ENCODE measurements around the gene PCNA. TPM values are rescaled to one million over a fixed set of nuclear protein-coding genes. Genes with fewer than 3 reads are reported as not detected.
"Not testable (repeated sequence)": the region's sequence is repeated elsewhere in the genome, so short reads cannot be mapped to it uniquely, and the experiment has no call there.

The PCNA gene
- total RNA-seq, 1 donor from 2014 or later: 16.7 TPM

GRCh38 chr20:5109276-5109675 is 10.5 kb downstream of the PCNA start:
- intact Hi-C loops (cut with DNase I): no loop called here

DNA sequence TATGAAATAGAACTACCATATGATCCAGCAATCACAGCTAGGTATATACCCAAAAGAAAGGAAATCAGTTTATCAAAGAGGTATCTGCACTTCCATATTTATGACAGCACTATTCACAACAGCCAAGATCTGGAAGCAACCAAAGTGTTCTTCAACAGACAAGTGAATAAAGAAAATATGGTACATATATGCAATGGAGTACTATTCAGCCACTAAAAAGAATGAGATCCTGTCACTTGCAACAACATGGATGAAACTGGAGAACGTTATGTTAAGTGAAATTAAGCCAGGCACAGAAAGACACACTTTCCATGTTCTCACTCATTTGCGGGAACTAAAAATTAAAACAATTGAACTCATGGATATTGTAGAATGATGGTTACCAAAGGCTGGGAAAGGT is 15.3 kb downstream of the PCNA start:
- intact Hi-C loops (cut with DNase I): loop anchor here (5.0 kb wide), 2 partner anchors 147 to 497 kb away; no protein-coding TSS in a partner anchor
- no peak for DNase-seq (ENCODE audit: low spot score)

More at GRCh38 chr20:5109276-5109675, 10.5 kb downstream of the PCNA start:
- DNase-seq (ENCODE audit: low spot score): no peak

GRCh38 chr20:5100684-5101347 is 18.9 kb downstream of the PCNA start:
- peak; percentile 87 for DNase-seq (ENCODE audit: low spot score)
- intact Hi-C loops (cut with DNase I): loop anchor here (5.0 kb wide), 2 partner anchors 144 to 494 kb away; no protein-coding TSS in a partner anchor

DNA sequence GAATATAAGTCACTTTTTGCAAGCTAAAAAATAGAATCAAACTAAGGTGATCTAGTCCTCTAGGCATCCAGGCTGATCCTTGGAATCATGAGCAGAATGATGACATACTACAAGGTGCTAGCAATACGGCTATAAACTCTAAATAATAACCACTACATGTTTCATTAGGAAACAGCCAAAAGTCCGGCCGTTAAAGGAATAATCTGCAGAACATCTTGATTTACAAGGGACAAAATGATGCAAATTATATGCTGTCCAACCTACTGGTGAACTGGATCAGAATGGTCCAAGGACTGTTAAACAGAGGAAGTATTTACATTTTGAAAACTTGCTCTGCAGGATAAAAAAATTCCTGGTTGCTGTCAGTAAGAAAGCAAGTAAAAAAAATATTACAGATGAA is 19.8 kb downstream of the PCNA start:
- intact Hi-C loops (cut with DNase I): loop anchor here (5.0 kb wide), 2 partner anchors 143 to 493 kb away; no protein-coding TSS in a partner anchor
- not testable (repeated sequence) for DNase-seq (ENCODE audit: low spot score)

DNA sequence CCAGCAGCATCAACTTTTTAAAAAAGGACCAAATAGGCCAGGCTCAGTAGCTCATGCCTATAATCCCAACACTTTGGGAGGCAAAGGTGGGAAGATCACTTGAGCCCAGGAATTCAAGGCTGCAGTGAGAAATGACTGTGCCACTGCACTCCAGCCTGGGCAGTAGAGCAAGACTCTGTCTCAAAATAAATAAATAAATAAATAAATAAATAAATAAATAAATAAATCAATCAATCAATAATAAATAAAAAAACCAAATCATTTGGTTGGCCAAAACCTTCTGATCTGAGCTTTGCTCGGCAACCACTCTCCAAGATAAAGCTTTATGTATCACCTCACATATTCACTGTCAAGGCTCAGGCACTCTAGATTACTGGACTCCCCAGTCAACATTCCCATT is 20.7 kb downstream of the PCNA start:
- DNase-seq (ENCODE audit: low spot score); intact Hi-C loops (cut with DNase I): not testable (repeated sequence)

GRCh38 chr20:5096463-5096862 is 23.3 kb downstream of the PCNA start:
- no peak for DNase-seq (ENCODE audit: low spot score)
- intact Hi-C loops (cut with DNase I): no loop called here

DNA sequence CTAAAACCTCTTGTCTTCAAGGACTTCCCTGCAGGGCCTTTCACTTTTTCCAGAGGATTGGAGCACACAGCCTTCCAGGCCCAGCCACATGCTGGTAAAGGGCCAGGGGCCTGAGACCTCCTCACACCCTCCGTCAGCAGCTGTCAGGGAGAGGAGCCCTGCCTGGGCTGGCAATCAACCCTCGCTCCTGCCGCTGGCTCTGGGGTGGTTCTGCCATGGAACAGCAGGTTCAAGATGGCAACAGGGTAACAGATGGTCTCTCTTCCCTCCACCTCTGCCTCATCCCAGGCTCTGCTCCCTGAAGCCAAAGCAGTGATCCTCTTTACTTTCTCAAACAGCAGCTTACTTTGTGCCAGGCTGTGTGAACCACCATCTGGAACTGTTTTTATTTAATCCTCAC is 23.8 kb downstream of the PCNA start:
- intact Hi-C loops (cut with DNase I): no loop called here
- no peak for DNase-seq (ENCODE audit: low spot score)

- intact Hi-C loops (cut with DNase I): no loop called here
- no peak for DNase-seq (ENCODE audit: low spot score)
Measured at GRCh38 chr20:5095454-5095853, 24.3 kb downstream of the PCNA start.

GRCh38 chr20:5092765-5093339 is 26.9 kb downstream of the PCNA start:
- intact Hi-C loops (cut with DNase I): no loop called here

GRCh38 chr20:5091902-5092301 is 27.9 kb downstream of the PCNA start:
- DNase-seq (ENCODE audit: low spot score): no peak
- intact Hi-C loops (cut with DNase I): no loop called here

More at GRCh38 chr20:5092765-5093339, 26.9 kb downstream of the PCNA start:
- no peak for DNase-seq (ENCODE audit: low spot score)

- intact Hi-C loops (cut with DNase I): no loop called here
Measured at GRCh38 chr20:5090191-5090590, 29.6 kb downstream of the PCNA start.

DNA sequence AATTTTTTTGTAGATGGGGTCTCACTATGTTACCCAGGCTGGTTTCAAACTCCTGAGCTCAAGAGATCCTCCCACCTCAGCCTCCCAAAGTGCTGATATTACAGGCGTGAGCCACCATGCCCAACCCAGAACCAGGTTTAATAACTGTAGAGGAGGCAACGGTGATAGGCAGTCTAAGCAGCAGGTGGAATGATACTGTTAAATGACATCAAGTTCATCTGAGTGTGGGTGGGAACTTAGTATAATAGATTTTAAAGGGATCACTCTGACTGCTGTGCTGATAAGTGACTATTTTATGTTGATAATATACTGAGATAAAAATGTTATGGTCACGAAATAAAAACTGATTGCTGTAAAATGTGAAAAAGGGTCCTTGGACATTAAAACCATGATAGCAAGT is 31.1 kb downstream of the PCNA start:
- DNase-seq (ENCODE audit: low spot score): no peak
- intact Hi-C loops (cut with DNase I): no loop called here

More at GRCh38 chr20:5090191-5090590, 29.6 kb downstream of the PCNA start:
- peak; percentile 80 for DNase-seq (ENCODE audit: low spot score)

DNA sequence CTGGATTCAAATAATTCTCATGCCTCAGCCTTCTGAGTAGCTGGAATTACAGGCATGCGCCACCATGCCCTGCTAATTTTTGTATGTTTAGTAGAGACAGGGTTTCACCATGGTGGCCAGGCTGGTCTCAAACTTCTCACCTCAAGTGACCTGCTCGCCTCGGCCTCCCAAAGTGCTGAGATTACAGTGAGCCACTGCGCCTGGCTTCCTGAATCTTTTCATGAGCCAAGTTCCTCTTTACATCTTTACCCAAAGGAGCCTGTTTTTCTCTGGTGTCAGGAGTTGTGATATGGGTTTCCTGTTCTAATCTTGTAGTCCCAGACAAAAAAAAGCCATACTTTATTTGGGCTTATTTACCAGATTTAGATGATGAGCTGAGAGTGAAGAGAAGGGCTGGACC is 34.4 kb downstream of the PCNA start:
- intact Hi-C loops (cut with DNase I): no loop called here
- peak; percentile 83 for DNase-seq (ENCODE audit: low spot score)

GRCh38 chr20:5080384-5080877 is 39.3 kb downstream of the PCNA start:
- DNase-seq (ENCODE audit: low spot score): peak; percentile 90
- intact Hi-C loops (cut with DNase I): no loop called here

DNA sequence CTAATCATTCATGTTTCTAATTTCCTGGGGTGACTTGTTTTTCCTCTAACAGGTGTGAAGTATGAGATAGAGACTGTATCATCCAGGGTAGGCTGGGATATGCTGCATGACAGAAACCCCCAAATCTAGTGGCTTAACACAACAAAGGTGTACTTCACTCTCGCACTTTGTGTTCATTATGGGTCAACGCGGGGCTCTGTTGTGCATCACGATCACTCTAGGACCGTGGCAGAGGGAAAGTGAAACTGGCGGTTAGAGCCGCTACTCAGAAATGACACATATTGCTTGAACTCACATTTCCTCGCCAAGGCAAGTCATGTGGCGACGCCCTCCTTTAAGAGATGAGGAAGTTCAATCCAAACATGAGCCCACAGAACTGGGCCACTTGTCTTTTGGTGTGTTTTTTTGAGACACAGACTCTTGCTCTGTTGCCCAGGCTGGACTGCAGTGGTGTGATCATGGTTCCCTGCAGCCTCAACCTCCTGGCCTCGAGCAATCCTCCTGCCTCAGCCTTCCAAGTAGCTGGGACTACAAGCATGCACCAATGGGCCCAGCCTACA is 41.3 kb downstream of the PCNA start:
- intact Hi-C loops (cut with DNase I): no loop called here

DNA sequence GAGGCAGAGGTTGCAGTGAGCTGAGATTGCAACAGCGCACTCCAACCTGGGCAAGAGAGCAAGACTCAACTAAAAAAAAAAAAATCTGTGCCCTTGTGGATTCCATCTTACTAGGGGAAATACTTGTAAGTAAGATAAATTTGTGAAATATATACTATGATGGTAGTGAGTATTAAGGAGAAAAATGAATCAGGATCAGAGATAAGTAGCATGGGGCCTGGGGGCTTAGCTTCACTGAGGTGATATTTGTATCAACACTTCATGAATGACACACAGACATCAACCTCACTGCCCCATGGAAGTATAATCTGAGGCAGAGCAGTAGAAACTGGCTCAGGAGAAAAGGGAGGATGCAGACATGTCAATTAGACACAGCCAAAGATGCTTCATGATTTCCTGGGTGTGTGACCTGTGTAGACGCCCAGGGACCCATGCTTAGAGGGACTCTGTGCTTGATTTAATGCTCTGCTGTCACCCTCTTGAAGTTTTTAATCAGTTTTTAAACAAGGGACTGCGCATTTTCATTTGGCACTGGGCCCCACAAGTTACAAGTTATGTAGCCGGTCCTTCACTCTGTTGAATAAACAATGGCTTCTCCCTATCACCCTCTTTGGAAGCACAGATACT is 41.9 kb downstream of the PCNA start:
- DNase-seq (ENCODE audit: low spot score): no peak

More for the DNA sequence above, 41.3 kb downstream of the PCNA start:
- peak; percentile 92 for DNase-seq (ENCODE audit: low spot score)

DNA sequence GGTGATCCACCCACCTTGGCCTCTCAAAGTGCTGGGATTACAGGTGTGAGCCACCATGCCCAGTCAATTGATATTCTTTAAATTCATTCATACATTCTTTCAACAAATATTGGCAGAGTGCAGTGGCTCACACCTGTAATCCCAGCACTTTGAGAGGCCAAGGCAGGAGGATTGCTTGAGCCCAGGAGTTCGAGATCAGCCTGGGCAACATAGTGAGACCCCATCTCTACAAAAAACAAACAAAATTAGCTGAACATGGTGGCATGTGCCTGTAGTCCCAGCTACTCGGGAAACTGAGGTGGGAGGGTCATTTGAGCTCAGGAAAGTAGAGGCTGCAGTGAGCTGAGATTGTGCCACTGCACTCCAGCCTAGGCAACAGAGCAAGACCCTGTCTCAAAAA is 42.8 kb downstream of the PCNA start:
- DNase-seq (ENCODE audit: low spot score); intact Hi-C loops (cut with DNase I): not testable (repeated sequence)

More for the DNA sequence above, 41.9 kb downstream of the PCNA start:
- intact Hi-C loops (cut with DNase I): no loop called here

DNA sequence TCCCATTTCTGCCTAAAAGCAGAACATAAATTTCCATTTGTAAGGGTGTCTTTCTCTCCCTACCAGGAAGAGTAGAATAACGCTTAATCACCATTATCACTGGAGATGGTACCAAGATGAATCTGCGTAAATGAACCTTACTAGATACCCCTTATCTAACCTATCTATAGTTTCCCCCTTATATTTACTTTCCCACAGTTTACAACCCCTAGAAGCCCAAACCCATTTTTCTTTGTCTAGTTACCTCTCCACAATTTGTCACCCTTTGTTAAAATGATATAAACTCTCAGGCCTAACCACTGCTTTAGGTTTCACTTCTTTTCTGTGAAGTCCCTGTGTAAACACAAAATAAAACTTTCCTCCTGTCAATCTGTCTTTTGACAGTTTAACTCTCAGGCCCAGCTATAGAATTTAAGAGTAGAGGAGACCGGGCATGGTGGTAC is 45.5 kb downstream of the PCNA start:
- no peak for DNase-seq (ENCODE audit: low spot score)
- intact Hi-C loops (cut with DNase I): no loop called here

GRCh38 chr20:5073660-5074231 is 46.0 kb downstream of the PCNA start:
- no peak for DNase-seq (ENCODE audit: low spot score)
- intact Hi-C loops (cut with DNase I): no loop called here
